ENCODE results near the gene GRIFIN. TPM values are rescaled to one million over a fixed set of nuclear protein-coding genes. Genes with fewer than 3 reads are reported as not detected.

The GRIFIN gene
- total RNA-seq, 1 donor from 2014 or later = not detected

DNA sequence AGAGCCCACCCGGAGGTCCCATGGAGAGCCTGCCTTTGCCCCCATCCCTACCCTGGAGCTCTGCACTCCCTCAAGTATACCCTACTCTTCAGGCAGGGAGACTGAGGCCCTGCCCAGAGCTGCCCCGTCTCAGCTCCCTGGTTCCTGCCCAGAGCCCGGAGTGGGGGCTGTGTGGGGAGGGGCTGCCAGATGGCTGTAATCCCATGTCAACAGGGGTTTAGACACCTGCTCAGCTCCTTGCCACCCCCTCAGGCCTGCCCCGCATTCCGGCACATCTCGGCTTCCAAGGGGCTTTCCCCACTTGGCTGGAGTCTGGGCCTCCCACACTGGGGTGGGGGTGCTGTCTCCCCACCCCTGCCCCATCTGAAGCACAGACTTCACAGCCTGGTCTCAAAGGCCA, 22.5 kb upstream of the GRIFIN start:
- DNase-seq (ENCODE audit: low read depth in 2 of 2) = no peak

DNA sequence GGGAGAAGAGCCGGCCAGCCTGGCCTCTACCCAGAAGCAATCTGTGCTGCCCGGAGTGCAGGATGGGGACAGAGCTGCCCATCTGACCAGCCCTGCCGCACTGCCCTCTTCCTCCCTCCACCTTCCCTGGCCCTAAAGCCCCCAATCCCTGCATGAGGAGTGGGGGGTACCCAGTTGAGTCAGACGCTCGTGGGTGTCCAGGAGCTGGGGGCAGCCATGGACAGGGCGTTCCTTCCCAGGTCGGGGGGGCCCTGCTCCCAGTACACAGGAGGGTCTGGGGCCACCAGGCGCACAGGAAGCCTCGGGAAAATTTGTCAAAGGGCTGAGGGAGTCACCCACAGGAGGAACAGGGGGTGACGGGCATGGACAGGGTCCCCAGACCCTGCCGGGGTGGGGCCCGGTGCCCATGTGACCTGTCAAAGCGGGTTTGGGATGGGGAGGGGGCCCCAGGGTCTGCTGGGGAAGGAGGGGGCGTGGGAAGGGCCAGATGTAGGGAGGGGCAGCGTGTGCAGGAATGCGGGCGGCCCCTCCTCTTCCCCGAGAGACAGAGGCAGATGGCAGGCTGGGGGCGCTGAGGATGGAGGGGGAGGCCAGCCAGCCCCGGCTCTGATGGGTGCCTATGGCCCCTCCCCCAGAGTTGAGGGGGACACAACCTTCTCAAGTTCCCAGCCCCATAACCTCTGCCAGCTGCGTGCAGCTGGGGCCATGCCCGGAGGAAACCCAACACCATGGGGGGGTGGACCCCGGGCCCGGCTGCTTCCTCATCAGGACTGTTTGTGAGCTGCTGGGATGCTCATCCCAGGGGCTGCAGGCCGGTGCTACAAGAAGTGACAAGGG, 21.5 kb upstream of the GRIFIN start:
- no peak for DNase-seq (ENCODE audit: low read depth in 2 of 2)

DNA sequence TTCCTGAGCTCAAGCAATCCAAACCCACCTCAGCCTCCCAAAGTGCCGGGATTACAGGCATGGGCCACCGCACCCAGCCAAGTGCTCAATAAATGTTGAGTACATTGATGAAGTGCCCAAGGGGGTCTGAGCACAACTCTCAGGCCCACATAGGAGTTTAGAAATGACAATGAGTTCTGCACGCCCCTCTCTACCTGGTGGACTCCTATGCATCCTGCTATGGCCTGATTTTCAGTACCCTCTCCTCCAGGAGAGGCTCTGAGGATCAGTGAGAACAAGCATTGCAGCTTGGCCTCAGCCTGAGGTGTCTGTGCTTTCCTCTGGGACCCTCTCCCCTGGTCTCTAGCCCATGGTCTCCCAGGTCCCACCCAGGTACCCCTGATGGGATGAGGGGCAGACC, 20.9 kb upstream of the GRIFIN start:
- no peak for DNase-seq (ENCODE audit: low read depth in 2 of 2)

DNA sequence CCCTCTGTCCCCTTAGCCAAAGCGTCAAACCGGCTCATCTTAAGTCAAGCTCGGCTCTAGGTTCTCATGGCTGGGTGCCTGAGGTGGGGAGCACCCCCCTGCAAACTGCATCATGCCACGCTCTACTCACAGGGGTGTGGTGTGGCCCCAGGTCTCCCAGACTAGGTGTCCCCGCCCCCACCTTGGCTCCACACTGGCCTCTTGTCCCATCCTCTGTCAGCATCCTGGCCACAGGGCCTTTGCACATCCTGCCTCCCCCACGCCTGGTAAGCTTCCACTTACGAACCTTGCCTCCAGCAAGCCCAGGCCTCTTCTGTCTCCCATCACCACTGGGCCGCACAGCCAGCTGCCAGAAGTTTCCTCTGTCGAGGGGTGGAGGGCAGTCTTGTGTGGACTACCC, 20.2 kb upstream of the GRIFIN start:
- DNase-seq (ENCODE audit: low read depth in 2 of 2) = no peak

DNA sequence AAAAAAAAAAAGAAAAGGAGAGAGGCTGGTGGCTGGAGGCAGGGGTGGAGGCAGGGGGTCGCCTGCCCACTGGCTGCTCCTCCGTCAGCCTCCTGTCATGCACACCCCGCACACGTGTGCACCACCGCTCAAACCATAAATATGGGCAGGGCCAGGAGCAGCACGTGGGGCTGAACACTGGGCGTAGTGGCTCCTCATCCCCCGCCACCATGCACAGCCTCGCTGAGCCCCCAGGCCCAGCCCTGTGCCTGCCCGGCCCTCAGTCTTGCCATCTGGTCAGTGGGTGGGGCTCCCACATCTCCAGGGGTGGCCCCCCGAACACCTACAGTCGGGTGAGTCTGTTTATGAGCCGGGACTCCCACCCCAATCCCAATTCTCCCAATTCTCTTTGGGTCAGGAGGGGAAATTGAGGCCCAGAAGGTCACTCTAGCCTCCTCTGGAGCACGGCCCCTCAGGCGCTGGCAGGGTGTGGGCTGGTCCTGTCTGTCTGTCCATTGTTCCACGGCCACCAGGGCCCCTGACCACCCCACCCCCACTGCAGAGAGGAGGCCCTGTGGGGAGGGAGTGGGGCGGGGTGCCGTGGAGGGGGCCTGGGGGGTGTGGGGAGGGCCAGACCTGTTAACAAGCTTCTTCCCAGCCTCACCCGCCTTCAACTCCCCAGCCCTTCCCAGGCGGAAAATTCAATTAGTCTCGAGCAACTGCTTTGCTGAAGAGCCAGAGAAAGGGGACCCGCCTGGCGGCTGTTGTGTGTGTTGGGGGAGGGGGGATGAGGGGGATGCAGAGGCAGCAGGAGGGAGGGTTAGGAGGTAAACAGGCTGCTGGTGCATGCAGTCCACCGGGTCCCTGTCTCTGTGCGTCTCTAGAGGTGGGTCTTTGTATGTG, 19.5 kb upstream of the GRIFIN start:
- no peak for DNase-seq (ENCODE audit: low read depth in 2 of 2)

DNA sequence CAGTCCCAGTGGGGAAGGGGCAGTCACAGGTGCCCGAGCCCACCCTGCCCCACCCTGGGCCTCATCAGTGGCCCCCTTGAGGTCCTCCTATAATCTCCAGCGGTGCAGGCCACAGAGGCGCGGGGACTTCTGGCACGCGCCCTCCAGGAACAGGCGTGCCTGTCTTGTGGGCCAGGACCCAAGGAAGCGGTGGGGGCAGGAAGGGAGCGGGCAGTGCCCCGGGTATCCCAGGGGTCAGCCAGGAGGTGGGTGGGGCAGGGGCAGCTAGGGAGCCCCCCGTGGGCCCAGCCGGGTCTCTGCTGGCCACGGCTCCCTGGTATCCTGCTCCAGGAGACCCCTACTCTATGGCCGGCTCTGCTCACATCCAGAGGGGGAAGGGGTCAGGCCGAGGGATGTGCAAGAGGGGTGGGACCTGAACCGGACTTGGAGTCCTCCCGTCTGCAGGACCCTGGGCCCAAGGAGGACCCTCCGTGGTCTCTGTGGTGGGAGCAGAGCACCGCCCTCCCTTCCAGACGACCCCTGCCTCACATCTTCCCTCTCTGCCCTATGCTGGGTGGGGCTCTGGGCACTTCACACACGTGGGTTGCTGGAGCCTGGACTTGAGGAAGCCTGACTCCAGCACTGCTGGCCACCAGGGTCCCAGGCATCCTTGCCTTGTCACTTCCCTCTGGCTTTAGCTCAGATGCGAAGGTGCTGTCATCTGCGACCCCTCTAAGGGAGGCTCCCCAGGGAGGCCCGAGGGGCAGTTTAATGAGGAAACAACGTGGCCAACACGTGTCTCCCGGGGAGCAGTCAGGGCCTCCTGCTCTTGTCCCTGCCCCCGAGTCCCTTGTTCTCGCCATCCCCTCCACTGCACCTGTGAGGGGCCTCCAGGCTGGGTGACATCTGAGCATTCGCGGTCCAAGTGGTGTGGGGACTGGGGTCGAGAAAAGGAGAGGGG, 18.3 kb upstream of the GRIFIN start:
- no peak for DNase-seq (ENCODE audit: low read depth in 2 of 2)

DNA sequence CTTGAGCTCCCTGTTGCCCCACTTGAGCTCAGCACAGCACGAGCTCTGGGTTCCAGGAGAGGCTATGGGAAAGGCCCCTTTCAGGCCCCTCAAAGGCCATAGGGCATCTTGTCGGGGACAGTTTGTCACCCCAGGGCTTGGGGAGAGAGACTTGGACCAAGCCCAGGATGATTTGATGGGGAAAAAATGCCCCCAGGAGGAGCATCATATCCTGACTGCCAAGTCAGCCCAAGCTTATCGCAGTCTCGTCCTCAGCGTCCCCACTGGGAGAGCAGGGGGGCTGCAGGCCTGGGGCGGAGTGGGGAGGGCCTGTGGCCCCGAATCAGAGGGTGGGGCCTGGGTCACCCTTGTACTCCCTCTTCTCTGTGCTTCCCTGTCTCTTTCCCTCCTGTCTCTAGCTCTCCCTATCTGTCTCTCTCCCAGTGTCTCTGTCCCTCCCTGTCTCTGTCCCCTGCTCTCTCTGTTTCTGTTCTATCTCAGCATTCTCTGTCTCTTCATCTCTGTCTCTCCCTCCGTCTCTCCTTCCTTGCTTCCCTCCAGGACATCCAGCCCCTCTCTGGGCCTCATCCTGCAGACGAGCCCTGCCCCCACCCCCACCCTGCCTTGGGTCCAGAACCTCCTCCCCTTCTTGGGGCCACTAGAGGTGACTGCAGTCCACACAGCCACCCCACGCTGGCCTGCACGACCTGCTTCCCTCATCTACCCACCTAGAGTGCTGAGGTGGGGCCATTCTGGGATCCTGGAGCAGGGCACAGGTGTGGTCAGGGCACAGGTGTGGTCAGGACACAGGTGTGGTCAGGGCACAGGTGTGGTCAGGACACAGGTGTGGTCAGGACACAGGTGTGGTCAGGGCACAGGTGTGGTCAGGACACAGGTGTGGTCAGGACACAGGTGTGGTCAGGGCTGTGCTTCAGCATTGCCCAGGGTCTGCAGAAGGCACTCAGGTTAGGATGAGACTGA, 17.3 kb upstream of the GRIFIN start:
- no peak for DNase-seq (ENCODE audit: low read depth in 2 of 2)

DNA sequence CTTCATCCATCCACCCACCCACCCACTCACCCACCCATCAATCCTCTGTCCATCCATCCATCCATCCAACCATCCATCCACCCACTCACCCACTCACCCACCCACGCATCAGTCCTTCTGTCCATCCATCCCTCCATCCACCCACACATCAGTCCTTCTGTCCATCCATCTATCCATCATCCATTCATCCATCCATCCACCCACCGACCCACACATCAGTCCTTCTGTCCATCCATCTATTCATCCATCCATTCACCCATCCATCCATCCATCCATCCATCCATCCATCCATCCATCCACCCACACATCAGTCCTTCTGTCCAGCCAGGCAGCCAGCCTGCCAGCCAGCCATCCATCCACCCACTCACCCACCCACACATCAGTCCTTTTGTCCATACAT, 15.8 kb upstream of the GRIFIN start:
- DNase-seq (ENCODE audit: low read depth in 2 of 2) = no peak

DNA sequence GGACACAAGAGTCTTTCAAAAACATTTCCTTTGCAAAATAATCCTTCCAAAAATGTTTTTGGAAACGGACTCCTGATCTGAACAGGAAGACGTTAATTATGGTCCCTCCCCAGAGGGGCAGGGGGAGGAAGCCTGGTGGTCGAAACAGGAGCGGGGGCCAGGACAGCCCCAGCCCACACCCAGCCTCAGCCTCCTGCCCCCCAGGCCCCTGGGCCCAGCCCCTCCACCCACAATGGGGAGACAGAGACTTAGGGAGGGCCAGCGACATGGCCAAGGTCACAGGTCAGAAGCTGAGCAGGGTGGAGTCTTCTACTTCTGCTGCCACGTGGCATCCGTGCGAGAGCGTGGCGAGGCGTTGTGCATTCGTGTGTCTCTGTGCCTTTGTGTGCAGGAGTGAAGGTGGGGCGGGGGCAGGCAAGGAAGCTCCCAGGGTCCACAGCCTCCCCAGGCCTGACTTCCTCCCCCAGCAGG, 14.0 kb upstream of the GRIFIN start:
- DNase-seq (ENCODE audit: low read depth in 2 of 2) = no peak

DNA sequence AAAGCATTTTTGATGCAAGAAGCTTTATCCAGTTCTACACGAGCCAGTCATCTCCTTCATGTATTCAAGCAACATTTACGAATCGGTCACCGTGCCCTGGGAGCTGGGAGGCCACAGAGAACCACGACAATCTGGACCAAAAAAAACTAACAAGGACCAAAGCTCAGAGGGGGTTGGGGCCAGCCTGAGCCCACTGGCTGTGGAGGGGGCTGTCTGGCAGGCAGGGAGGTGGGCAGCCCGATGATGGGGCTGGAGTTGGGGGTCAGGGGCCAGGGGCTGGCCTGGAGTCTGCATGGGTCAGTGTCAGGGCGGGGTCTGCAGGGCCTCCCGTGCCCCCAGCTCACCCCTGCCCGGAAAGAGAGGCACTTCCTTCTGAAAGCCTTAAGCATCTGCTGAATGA, 12.5 kb upstream of the GRIFIN start:
- no peak for DNase-seq (ENCODE audit: low read depth in 2 of 2)

DNA sequence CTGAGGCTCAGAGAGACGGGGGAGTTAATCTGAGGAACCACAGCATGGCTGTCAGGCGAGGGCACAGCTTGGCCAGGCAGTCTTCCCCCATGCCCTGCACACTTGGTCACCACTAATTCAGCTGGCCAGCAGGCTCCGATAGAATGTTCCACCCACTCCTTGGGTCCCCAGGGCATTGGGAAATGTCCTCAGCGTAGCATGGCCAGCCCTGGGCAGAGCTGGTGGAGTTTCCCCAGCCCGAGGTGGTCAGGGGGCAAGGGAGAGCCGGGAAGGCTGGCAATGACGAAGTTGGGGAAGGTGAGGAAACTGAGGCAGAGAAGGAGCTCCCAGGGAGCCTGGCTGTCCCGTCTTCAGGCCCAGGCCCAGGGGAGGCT, 12.1 kb upstream of the GRIFIN start:
- no peak for DNase-seq (ENCODE audit: low read depth in 2 of 2)

DNA sequence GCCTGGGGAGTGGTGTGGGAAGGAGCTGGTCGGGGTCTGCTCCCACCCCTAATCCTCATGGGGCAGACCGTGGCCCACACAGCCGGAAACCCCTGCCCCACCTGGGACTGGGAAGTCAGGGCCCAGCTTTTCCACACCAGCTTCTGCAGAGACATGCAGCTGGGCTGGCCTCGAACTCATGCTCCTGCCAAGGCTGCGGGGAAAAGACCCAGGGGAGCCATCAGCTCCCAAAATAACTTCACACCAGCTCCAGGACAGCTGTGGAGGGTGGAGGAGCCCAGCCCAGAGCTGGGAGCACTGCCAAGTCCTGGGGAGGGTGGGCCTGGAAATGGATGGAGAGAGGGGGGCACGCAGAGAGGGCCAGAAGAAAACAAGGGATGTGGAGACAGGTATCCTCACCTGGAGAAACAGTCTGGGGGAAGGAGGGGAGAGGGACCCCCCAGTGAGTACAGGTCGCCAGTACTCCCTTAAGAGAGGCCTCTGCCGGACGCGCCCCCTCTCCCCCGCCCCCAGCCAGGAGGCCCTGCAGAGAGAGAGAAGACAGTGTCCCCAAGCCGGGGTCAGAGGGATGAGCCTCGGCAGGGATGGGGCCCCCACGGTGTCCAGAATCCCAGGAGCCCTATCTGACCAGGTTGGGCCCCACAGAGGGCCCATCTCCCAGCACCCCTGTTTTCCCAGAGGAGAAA, 11.5 kb upstream of the GRIFIN start:
- no peak for DNase-seq (ENCODE audit: low read depth in 2 of 2)

DNA sequence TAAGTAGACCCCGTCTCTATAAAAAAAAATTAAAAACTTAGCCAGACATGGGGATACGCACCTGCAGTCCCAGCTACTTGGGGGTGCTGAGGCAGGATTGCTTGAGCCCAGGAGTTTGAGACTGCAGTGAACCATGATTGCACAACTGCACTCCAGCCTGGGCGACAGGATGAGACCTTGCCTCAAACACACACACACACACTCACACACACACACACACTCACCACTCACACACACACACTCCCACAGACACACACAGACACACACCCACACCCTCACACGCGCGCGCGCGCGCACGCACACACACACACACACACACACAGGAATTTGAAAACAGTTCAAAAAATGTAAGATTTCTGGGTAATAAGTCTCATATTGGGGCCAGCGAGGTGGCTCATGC, 8.7 kb upstream of the GRIFIN start:
- no peak for DNase-seq (ENCODE audit: low read depth in 2 of 2)

DNA sequence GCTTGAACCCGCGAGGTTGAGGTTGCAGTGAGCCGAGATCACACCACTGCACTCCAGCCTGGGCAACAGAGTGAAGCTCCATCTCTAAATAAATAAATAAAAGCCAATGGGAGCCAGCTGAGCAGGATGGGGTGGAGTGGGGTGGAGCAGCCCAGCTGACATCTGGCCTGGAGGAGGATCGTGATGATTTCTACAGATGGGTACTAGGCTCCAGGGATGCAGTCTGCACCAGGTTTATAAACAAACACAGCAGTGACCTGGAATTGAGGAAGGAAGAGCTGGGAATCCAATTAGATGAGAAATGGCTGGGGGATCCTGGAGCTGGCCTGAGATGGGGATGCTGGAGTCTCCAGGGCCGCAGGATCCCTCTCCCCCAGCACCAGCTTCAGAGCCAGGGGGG, 7.3 kb upstream of the GRIFIN start:
- DNase-seq (ENCODE audit: low read depth in 2 of 2) = no peak

DNA sequence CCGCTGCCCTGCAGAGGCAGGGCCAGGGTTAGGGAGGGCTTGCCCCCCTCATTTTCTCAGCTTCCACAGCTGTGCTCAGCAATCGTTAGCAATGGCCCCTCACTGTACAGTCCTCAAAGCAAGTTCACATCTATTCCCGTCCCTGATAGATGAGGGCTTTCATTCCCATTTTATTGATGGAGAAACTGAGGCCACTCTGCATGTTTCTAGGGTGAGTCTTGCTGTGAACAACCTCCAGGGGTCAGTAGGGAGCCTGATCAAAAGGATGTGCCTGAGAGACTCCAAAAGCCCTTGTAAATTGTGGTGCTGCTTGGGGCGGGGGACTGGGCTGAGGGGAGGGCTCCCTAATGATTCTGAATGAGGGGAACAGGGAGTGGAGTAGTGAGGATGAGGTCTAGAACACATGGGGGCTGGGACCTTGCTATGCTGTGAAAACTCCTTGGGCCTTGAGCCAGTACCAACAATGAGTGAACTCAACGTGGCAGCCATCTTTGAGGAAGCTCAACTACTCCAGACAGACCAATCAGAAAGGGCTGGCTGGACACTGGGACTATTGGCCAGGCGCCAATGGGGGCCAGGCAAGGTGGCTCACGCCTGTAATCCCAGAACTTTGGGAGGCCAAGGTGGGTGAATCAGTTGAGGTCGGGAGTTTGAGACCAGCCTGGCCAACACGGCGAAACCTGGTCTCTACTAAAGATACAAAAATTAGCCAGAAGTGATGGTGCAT, 6.7 kb upstream of the GRIFIN start:
- DNase-seq (ENCODE audit: low read depth in 2 of 2) = no peak

DNA sequence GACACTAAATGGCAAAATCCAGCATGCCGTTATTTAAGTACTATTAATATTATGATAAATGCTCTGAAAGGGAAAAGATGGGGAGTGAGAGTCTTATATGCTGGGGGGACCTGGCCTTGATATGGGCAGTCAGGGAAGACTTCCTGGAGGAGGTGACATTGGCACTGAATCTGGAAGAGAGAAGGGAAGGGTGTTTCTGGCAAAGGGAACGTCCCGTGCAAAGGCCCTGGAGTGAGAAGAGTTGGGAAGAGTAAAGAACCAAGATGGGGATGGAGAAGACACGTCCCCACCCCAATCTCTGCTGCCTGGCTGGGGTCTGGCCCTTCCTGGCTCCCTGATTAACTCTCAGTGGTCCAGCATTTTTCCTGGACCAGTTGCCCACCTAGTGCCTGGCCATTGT, 5.0 kb upstream of the GRIFIN start:
- no peak for DNase-seq (ENCODE audit: low read depth in 2 of 2)

DNA sequence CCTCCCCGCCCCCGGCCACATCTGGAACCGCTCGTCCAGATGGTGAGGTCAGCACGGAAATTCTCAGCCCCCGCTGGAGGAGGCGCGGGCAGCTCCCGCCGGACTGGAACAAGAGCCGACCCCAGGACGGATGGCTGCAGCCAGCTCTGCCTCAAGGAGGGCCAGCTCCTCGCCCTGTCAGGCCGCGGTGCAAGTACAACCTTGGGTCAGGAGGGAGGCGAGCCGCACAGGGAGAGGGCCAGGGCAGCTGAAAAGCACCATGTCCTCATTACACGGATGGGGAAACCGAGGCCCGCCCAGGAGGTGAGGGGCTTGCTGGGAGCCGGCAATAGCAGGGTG, 3.8 kb upstream of the GRIFIN start:
- no peak for DNase-seq (ENCODE audit: low read depth in 2 of 2)

DNA sequence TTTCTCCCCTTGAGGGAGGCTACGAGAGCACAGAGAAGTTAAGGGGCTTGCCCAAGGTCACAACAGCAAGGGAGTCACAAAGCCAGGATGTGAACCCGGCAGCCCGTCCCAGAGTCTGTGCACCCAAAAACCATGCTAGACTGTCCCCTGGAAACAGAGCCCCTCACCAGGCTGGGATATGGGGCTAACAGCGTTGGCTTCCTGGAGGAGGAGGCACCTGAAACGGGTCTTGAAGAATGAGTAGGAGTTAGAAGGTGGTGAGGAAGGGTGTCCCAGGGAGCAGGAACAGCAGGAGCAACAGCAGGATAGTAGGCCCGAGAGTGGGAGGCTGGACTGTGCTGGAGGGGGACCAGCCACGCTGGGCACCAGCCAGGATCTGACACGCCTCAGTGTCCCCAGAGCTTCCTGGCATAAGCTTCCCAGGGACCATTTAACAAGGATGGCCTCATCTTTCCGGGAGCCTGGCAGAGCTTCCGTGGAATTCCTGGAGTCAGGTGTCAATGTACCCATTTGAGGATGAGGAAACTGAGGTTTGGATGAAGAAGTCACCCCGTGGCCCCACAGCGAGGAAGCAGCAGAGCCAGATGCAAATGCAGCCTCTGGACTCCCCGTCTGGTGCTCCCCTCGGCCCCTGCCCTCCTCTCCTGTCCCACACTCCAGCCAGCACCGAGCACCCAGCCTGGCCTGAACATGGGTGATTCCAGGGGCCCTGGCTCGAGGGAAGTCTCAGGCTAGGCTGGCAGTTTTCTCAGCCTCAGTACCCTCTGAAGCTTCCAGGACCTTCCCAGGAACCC, 3.3 kb upstream of the GRIFIN start:
- DNase-seq (ENCODE audit: low read depth in 2 of 2) = no peak

DNA sequence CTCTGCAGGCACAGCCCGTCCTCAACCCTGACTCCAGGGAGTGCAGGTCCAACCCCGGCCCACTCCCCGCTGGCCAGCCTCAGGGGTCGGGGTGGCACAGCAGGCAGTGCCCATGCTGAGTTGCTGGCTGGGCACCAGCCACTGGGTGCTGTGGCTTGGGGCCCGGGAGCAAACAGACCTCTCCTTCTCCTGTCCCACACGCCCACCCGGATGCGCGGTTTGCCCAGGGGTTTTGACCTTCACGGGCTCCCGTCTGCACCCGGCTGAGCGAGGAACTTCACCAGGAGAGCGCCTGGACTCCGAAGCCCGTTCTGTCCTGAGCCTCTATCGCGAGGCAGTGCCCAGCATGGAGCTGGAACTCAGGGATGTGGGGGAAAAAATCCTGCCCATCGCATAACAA, 2.6 kb upstream of the GRIFIN start:
- no peak for DNase-seq (ENCODE audit: low read depth in 2 of 2)

Data from dermis microvascular lymphatic vessel endothelial cell (primary cell).